Effector memory CD8-positive, alpha-beta T cell (primary cell): ENCODE data around the gene RAB10.
"Not testable (repeated sequence)": the region's sequence is repeated elsewhere in the genome, so short reads cannot be mapped to it uniquely, and the experiment has no call there.

Source experiments
- ATAC-seq: fragments of 150-1000 bp; cut with Tn5 transposase; replicated peaks from 2 replicates; pipeline ENCODE4 v1.10.0; 2021; ENCODE audit warnings: mild to moderate bottlenecking, moderate library complexity
- DNase-seq, 3 experiments: peaks; one replicate each; pipeline ENCODE4 v3.0.0; 2021
- H3K27ac Mint-ChIP-seq, 2 donors: one replicate each; pipeline ENCODE4 v1.8.0; 2022; ENCODE audit warnings: mild to moderate bottlenecking in 2 of 2, mixed read lengths in 2 of 2, moderate library complexity in 2 of 2
- H3K27me3 Mint-ChIP-seq, 2 donors: one replicate each; pipeline ENCODE4 v1.8.0; 2022; ENCODE audit warnings: mixed read lengths in 2 of 2
- H3K36me3 Mint-ChIP-seq: one replicate; pipeline ENCODE4 v1.8.0; 2022; ENCODE audit warnings: mild to moderate bottlenecking, moderate library complexity, mixed read lengths; ENCODE audit not compliant: insufficient read depth
- H3K4me1 Mint-ChIP-seq, 2 donors: one replicate each; pipeline ENCODE4 v1.8.0; 2022; ENCODE audit warnings: low read depth in 2 of 2, mixed read lengths in 2 of 2
- H3K4me3 Mint-ChIP-seq, 2 donors: one replicate each; pipeline ENCODE4 v1.8.0; 2022; ENCODE audit warnings: mild to moderate bottlenecking in 2 of 2, mixed read lengths in 2 of 2, moderate library complexity in 2 of 2
- H3K9me3 Mint-ChIP-seq, 2 donors: one replicate each; pipeline ENCODE4 v1.8.0; 2022; ENCODE audit warnings: mixed read lengths in 2 of 2

The RAB10 gene

DNA sequence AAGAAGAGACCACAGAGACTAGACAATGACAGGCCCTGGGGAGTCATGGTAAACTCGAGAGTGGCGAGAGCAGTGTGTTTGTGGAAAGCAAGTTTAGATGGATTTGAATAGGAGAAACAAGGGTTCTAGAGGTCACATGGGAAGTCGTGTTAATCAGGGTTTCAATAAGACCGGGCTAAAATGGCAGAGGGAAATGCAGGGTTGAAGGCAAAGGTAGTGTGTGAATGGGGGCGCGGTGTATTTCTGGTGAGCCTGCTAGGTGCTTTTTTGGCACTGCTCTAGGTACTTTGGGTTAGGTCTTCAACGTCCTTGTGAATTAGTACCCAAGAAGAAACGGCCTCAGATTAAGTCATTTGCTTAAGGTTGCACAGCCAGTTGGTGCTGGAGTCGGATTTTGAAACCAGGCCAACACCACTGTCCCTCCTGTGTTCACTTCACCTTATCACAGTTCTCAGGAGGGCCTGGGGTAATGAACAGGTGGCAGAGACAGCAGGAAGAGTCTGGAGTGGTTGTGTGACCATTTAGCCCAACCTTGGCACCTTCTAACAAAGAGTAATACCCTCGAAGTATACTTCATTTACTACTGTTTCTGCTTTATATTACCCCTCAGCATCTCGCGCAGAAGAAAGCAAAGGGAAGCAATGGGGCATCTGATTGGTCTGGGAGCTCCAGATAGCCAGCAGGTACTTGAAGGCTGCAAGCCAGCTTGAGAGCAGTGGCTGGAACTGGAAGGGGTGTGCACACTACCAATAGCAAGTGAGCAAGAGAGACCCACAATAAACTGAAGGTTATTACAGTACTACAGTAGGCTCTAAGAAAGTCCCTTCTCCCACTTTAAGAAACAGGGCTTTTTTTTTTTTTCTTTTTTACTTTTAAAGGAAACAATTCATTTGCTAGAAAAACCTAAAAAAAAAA lies 105.6 kb downstream of the RAB10 start:
- no peak for DNase-seq
- Mint-ChIP-seq H3K9me3 (no peaks in the 10 kb centered on the region), H3K36me3 (peaks cover 10% of the 10 kb centered on the region), H3K27ac (peak overlapping the region in 1 of 2 donors; percentile 1), H3K4me1 (peaks cover 2 to 4% of the 10 kb centered on the region in 2 donors), H3K4me3 (no peak overlapping the region), H3K27me3 (no peaks in the 10 kb centered on the region)
- ATAC-seq, result no peak

DNA sequence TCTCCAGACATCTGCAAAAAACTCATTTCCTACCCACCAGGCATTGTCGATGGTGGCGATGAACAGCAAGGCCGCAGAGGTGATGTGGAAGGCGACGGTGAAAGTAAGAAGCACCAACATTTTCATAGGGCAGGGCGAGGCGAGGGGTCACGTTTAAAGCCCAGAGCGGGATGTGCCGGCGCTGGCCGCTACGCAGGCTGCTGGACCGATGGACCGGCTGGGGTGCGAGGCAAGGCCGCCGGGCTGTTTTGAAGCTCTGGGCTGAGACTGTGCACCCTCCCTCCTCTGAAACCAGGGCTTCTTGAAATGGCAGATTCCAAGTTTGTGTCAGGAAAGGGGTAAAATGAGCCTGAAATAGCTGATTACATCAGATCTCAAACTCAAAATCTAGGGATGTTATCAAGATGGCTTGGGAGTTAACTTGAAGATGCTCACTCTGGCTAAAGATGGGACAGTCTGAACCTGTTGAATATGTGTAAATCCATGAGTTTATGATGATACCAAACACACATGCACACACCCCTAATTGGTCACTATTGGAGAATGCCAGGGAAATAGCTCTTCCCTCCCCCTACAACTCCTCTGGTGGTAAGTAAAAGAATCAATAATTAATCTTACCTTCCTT lies 107.4 kb downstream of the RAB10 start:
- Mint-ChIP-seq H3K4me3 (no peak overlapping the region), H3K27ac (peak overlapping the region in 1 of 2 donors; percentile 33), H3K27me3 (no peaks in the 10 kb centered on the region), H3K36me3 (peaks cover 3% of the 10 kb centered on the region), H3K4me1 (peaks cover 0 to 4% of the 10 kb centered on the region in 2 donors), H3K9me3 (no peaks in the 10 kb centered on the region)
- ATAC-seq (no peak), DNase-seq (no peak)

DNA sequence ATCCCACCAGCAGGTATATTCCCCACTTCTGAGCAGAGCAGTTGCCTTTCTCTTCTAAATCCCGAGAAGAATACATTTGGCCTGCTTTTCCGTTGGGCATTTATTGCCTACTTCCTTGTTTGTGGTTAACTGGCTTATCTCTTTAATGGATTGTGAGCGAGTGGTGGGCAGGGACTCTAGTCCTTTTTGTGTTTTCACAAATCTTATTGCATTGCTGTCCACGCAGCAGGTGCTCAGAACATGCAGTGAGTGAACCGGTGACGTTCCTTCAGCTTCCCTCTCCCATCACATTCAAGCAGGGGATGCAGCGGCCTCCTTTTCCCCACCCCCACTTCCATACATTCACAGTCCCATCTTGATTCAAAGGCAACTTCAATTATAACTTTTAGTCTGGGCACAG lies 110.1 kb downstream of the RAB10 start:
- Mint-ChIP-seq H3K4me1 (peaks cover 0 to 2% of the 10 kb centered on the region in 2 donors), H3K9me3 (no peaks in the 10 kb centered on the region), H3K27me3 (peaks cover 6 to 10% of the 10 kb centered on the region in 2 donors), H3K4me3 (no peak overlapping the region), H3K27ac (peak overlapping the region in 1 of 2 donors; percentile 31), H3K36me3 (peaks cover 2% of the 10 kb centered on the region)
- ATAC-seq (no peak), DNase-seq (no peak)

DNA sequence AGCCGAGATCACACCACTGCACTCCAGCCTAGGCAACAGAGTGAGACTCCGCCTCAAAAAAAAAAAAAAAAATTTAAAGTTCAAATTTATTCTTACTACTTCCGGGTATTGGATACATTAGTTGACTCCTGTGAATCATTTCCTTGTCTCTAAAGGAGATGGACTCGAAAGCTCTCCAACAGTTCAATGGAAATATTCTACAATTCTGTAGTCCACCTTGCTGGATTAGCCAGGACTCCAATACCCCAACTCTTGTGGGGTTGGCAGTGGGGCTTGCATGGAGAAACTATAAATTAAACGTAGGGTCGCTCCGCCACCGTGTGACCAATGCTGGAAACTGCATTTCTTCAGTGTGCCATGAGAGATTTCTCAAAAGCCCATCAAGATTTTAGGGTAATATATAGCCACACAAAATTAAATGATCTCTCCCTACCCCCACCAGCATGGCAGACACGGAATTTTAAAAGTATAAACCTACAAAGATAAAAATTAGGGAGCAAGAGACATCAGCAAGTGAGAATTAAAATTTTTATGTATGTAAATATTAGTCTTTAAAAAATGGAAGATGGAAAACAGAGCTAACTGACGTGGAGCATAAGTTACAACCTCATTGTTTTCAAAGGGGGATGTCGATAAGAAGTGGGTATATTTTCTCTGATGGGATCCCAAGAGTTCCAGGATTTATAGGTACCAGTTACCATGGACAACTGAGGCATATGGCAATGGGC lies 111.2 kb downstream of the RAB10 start:
- peak overlapping the region in 1 of 2 donors; percentile 44 for H3K27ac Mint-ChIP-seq
- DNase-seq (peak; percentile 44 to 62 (median 53)), ATAC-seq (peak; percentile 66)
- H3K4me3 Mint-ChIP-seq, result no peak overlapping the region
- peaks cover 9 to 21% of the 10 kb centered on the region in 2 donors for H3K27me3 Mint-ChIP-seq
- H3K36me3 Mint-ChIP-seq, result peaks cover 2% of the 10 kb centered on the region
- no peaks in the 10 kb centered on the region for H3K4me1 Mint-ChIP-seq
- no peaks in the 10 kb centered on the region for H3K9me3 Mint-ChIP-seq

DNA sequence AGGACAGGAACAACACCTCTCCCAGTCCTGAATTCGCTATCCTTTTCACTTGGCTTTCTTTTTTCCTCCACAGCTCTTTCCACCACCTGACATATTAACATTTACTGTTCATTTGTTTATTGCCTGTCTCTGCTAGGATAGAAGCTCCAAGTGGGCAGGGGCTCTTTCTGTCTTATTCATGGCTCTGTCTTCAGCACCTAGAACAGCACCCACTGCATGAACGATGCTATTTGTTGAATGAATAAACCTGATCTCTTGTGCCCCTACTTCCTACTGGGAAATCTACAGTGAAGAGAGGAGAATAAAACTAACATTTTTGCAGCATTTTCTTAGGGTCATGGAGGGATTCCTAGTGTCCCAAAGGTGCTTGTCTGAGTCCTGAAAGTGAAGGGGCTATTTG lies 114.6 kb downstream of the RAB10 start:
- Mint-ChIP-seq H3K4me3 (no peak overlapping the region), H3K27ac (no peak overlapping the region), H3K4me1 (no peaks in the 10 kb centered on the region), H3K36me3 (peaks cover 2% of the 10 kb centered on the region), H3K27me3 (peaks cover 22 to 27% of the 10 kb centered on the region in 2 donors), H3K9me3 (no peaks in the 10 kb centered on the region)
- ATAC-seq, result no peak
- DNase-seq, result no peak

DNA sequence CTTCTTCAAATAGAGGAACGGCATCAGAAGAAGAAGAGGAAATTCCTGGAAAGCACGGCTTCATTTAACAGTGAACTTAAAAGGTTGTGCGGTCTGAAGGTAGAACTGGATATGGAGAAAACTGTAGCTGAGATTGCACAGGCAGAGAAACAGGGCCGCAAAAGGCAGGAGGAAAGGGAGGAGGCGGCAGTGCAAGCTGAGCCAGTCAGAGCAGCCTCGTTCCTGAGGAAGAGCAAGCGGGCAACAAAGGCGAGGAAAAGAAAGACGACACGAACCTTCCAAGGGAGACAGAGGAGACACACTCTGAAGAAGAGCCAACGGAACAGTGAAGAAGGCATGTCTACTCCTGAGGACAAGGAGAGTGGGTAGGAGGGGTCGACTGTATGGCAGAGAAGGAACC lies 116.4 kb downstream of the RAB10 start:
- ATAC-seq, result no peak
- peaks cover 2% of the 10 kb centered on the region for H3K36me3 Mint-ChIP-seq
- H3K9me3 Mint-ChIP-seq, result no peaks in the 10 kb centered on the region
- DNase-seq, result no peak
- H3K4me3 Mint-ChIP-seq, result no peak overlapping the region
- H3K27me3 Mint-ChIP-seq, result peaks cover 27 to 28% of the 10 kb centered on the region in 2 donors
- H3K27ac Mint-ChIP-seq, result no peak overlapping the region
- H3K4me1 Mint-ChIP-seq, result no peaks in the 10 kb centered on the region

DNA sequence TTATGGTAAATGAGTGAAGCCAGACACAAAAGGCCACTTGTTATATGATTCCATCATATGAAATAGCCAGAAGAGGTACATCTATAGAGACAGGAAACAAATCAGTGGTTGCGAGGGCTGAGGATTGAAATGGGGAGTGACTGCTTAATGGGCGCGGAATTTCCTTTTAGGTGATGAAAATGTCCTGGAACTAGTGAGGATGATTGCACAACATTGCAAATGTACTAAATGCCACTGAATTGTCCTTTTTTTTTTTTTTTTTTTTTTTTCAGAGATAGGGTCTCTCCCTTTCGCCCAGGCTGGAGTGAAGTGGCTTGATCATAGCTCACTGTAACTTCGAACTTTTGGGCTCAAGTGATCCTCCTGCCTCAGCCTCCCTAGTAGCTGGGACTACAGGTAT lies 123.7 kb downstream of the RAB10 start:
- DNase-seq, result no peak
- Mint-ChIP-seq H3K27ac (no peak overlapping the region), H3K4me3 (no peak overlapping the region), H3K36me3 (no peaks in the 10 kb centered on the region), H3K9me3 (no peaks in the 10 kb centered on the region), H3K27me3 (peaks cover 0 to 6% of the 10 kb centered on the region in 2 donors), H3K4me1 (no peaks in the 10 kb centered on the region)
- ATAC-seq, result no peak

DNA sequence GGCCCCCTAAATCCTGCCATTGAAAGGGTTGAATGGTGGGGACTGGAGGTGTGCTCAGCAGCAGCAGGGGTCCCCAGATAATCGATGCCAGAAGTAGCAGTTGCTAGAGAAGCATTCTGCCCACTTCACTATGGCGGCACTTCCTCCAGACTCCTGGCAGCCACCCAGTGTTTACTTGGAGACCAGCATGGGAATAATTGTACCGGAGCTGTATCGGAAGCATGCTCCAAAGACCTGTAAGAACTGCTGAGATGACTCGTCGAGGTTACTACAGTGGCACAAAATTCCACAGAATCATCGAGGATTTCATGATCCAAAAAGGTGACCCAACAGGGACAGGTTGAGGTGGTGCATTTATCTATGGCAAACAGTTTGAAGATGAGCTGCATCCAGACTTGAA lies 128.0 kb downstream of the RAB10 start:
- Mint-ChIP-seq H3K4me3 (no peak overlapping the region), H3K4me1 (no peaks in the 10 kb centered on the region), H3K27ac (no peak overlapping the region), H3K9me3 (no peaks in the 10 kb centered on the region), H3K36me3 (no peaks in the 10 kb centered on the region), H3K27me3 (no peaks in the 10 kb centered on the region)
- ATAC-seq (no peak), DNase-seq (no peak)

DNA sequence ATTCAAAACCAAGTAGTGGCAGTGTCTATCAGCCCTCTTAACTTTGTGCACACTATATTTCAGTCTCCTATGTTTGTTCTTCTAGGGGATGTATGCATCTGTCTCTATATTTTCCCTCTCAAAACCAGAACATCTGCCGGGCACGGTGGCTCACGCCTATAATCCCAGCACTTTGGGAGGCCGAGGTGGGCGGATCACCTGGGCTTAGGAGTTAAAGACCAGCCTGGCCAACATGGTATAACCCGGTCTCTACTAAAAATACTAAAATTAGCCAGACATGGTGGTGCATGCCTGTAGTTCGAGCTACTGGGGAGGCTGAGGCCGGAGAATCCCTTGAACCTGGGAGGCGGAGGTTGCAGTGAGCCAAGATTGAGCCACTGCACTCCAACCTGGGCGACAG lies 129.1 kb downstream of the RAB10 start:
- Mint-ChIP-seq H3K36me3 (no peaks in the 10 kb centered on the region), H3K27ac (no peak overlapping the region), H3K27me3 (no peaks in the 10 kb centered on the region), H3K9me3 (no peaks in the 10 kb centered on the region), H3K4me3 (no peak overlapping the region), H3K4me1 (no peaks in the 10 kb centered on the region)
- no peak for DNase-seq
- ATAC-seq, result no peak

DNA sequence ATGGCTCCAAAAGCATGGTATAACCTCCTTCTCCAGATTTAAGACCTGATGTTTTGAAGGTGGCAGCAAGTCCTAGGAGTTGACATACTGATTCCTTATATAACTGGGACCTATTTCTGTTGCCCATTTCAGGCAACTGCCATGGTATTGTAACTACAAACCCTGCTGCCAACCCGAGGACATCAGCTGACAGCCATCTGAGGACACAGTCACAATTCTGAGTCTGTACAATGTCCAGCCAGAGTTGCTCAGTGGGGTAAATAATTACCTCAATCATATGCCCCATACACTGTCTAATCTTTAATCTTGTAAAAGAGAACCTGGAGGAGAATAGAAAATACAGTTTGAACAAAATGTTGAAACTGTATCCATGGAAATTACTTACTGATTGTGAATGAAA lies 130.3 kb downstream of the RAB10 start:
- Mint-ChIP-seq H3K27ac (no peak overlapping the region), H3K9me3 (no peaks in the 10 kb centered on the region), H3K27me3 (peaks cover 0 to 3% of the 10 kb centered on the region in 2 donors), H3K36me3 (no peaks in the 10 kb centered on the region), H3K4me1 (no peaks in the 10 kb centered on the region), H3K4me3 (no peak overlapping the region)
- ATAC-seq, result no peak
- no peak for DNase-seq

DNA sequence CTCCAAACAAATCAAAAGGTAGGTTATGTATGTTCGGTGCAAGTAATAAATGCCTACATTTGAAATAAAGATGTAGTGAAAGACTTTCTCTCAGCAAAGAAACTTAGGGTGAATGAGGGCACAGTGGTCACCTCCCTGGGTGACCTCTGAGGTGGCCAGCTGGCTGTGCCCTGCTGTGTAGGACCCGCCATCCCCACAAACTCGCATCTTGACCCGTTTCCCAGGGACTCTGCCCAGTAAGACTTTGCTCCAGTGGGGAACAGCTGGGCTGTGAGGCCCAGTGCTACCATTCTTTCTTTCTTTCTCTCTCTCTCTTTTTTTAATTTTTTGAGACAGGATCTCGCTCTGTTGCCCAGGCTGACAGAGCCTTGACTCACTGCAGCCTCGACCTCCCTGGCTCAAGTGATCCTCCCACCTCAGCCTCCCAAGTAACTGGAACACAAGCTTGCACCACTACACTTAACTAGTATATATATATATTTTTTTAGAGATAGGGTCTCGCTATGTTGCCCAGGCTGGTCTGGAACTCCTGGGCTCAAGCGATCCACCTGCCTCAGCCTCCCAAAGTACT lies 130.8 kb downstream of the RAB10 start:
- Mint-ChIP-seq H3K27me3 (peaks cover 0 to 8% of the 10 kb centered on the region in 2 donors), H3K9me3 (no peaks in the 10 kb centered on the region), H3K36me3 (no peaks in the 10 kb centered on the region), H3K4me3 (no peak overlapping the region), H3K4me1 (no peaks in the 10 kb centered on the region), H3K27ac (no peak overlapping the region)
- DNase-seq (no peak), ATAC-seq (no peak)

DNA sequence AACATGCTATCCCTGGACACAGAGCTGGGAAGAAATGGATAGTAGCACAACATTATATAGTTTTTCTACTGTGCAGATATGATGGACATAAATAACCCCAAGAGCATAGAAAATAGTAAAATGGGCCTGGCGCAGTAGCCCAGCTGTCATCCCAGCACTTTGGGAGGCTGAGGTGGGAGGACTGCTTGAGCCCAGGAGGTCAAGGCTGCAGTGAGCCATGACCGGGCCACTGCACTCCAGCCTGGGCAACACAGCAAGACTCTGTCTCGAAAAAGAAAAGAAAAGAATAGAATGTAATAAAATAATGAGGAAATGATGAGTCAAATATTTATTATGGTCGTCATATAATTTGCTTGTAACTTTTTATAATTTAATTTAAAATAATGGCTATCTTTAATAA lies 131.5 kb downstream of the RAB10 start:
- Mint-ChIP-seq H3K4me3 (no peak overlapping the region), H3K9me3 (no peaks in the 10 kb centered on the region), H3K36me3 (no peaks in the 10 kb centered on the region), H3K27ac (no peak overlapping the region), H3K27me3 (peaks cover 0 to 14% of the 10 kb centered on the region in 2 donors), H3K4me1 (no peaks in the 10 kb centered on the region)
- no peak for DNase-seq
- ATAC-seq, result no peak

DNA sequence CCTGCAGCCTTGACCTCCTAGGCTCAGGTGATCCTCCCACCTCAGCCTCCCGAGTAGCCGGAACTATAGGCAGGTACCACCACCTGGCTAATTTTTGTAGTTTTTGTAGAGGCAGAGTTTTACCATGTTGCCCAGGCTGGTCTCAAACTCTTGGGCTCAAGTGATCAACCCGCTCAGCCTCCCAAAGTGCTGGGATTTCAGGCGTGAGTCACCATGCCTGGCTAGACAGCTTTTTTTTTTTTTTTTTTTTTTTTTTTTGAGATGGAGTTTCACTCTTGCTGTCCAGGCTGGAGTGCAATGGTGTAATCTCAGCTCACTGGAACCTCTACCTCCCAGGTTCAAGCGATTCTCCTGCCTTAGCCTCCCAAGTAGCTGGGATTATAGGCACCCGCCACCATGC lies 132.7 kb downstream of the RAB10 start:
- not testable (repeated sequence) for H3K27ac Mint-ChIP-seq, DNase-seq

More for the DNA sequence above, 132.7 kb downstream of the RAB10 start:
- H3K4me3 Mint-ChIP-seq, H3K36me3 Mint-ChIP-seq, H3K4me1 Mint-ChIP-seq, ATAC-seq, H3K9me3 Mint-ChIP-seq: not testable (repeated sequence)
- H3K27me3 Mint-ChIP-seq, result peaks cover 3 to 23% of the 10 kb centered on the region in 2 donors
